ENCODE results near the gene PAGE4. TPM values are rescaled to one million over a fixed set of nuclear protein-coding genes. Genes with fewer than 3 reads are reported as not detected.

The PAGE4 gene
- total and polyA plus RNA-seq, 2 of the 13 experiments (the other 11 are each of a cell fraction or from before 2014, with no cell fraction given): 1.1 TPM; not detected in 1

GRCh38 chrX:49812177-49812576, 16.9 kb upstream of the PAGE4 start (continued):
- no peak for TF ChIP-seq ZNF414 (CRISPR knock-in tag; IDR thresholded peaks at IDR 0.05)
- TF ChIP-seq, protein P1, sequence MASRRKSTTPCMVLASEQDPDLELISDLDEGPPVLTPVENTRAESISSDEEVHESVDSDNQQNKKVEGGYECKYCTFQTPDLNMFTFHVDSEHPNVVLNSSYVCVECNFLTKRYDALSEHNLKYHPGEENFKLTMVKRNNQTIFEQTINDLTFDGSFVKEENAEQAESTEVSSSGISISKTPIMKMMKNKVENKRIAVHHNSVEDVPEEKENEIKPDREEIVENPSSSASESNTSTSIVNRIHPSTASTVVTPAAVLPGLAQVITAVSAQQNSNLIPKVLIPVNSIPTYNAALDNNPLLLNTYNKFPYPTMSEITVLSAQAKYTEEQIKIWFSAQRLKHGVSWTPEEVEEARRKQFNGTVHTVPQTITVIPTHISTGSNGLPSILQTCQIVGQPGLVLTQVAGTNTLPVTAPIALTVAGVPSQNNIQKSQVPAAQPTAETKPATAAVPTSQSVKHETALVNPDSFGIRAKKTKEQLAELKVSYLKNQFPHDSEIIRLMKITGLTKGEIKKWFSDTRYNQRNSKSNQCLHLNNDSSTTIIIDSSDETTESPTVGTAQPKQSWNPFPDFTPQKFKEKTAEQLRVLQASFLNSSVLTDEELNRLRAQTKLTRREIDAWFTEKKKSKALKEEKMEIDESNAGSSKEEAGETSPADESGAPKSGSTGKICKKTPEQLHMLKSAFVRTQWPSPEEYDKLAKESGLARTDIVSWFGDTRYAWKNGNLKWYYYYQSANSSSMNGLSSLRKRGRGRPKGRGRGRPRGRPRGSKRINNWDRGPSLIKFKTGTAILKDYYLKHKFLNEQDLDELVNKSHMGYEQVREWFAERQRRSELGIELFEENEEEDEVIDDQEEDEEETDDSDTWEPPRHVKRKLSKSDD (CRISPR knock-in tag; IDR thresholded peaks at IDR 0.05; ENCODE audit: low read depth): no peak
- TF ChIP-seq MLXIP (CRISPR knock-in tag; IDR thresholded peaks at IDR 0.05; ENCODE audit: borderline replicate concordance): no peak
- no peak for TF ChIP-seq XBP1 (CRISPR knock-in tag; IDR thresholded peaks at IDR 0.05)
- peak; percentile 90 for TF ChIP-seq NCOA2 (CRISPR knock-in tag; IDR thresholded peaks at IDR 0.05)
- no peak for TF ChIP-seq MXD3 (CRISPR knock-in tag; IDR thresholded peaks at IDR 0.05)
- TF ChIP-seq NR2F1 (CRISPR knock-in tag; IDR thresholded peaks at IDR 0.05): peak in 1 of 2 experiments; percentile 26; a peak in 1 of 4 replicates
- TF ChIP-seq NFIC (IDR thresholded peaks at IDR 0.05; ENCODE audit: low read length): peak; percentile 90
- peak; percentile 84 for TF ChIP-seq HNF4A (CRISPR knock-in tag; IDR thresholded peaks at IDR 0.05)
- no peak; the same call in 1 of the 2 replicates for TF ChIP-seq MTA1 (CRISPR knock-in tag; IDR thresholded peaks at IDR 0.05; ENCODE audit: borderline replicate concordance)
- TF ChIP-seq HMG20B (CRISPR knock-in tag; conservative IDR thresholded peaks at IDR 0.05): peak; percentile 89
- TF ChIP-seq SOX13 (IDR thresholded peaks at IDR 0.05): peak; percentile 75
- peak in 1 of 2 experiments; percentile 88; a peak in 2 of 4 replicates for TF ChIP-seq SOX13 (CRISPR knock-in tag; conservative IDR thresholded peaks at IDR 0.05 in 1 of 2, IDR thresholded peaks at IDR 0.05 in 1 of 2)
- TF ChIP-seq ZNF256 (CRISPR knock-in tag; conservative IDR thresholded peaks at IDR 0.05): no peak
- TF ChIP-seq ZNF30 (CRISPR knock-in tag; IDR thresholded peaks at IDR 0.05): no peak
- peak; percentile 71 for TF ChIP-seq HDAC2 (CRISPR knock-in tag; IDR thresholded peaks at IDR 0.05)
- no peak for TF ChIP-seq SMYD3 (CRISPR knock-in tag; IDR thresholded peaks at IDR 0.05)
- peak; percentile 78 for TF ChIP-seq PPARG (CRISPR knock-in tag; conservative IDR thresholded peaks at IDR 0.05)
- TF ChIP-seq CBFB (CRISPR knock-in tag; IDR thresholded peaks at IDR 0.05): 0 out of 2 replicates have a peak, but pooled peaks have one; percentile 44
- TF ChIP-seq IKZF1 (IDR thresholded peaks at IDR 0.05): no peak
- TF ChIP-seq ZSCAN12 (CRISPR knock-in tag; IDR thresholded peaks at IDR 0.05): no peak
- peak; percentile 53; the same call in 1 of the 2 replicates for TF ChIP-seq FOXJ3 (CRISPR knock-in tag; IDR thresholded peaks at IDR 0.05; ENCODE audit: borderline replicate concordance)
- TF ChIP-seq ZNF331 (CRISPR knock-in tag; IDR thresholded peaks at IDR 0.05): no peak
- peak; percentile 82 for TF ChIP-seq HNF4G (IDR thresholded peaks at IDR 0.05; ENCODE audit: borderline replicate concordance, low read depth, low read length)
- no peak for TF ChIP-seq HNF4G (CRISPR knock-in tag; IDR thresholded peaks at IDR 0.05; ENCODE audit: borderline replicate concordance, low read depth)
- 0 out of 2 replicates have a peak, but pooled peaks have one; percentile 10 for TF ChIP-seq ZBTB7B (CRISPR knock-in tag; IDR thresholded peaks at IDR 0.05)
- no peak for TF ChIP-seq ZNF124 (CRISPR knock-in tag; IDR thresholded peaks at IDR 0.05)
